ENCODE data around the gene KRABD2.
A peak's percentile ranks its signal among the peaks of the same experiment; 100 is the strongest.

Gene KRABD2

GRCh38 chr17:8412089-8412488 is 35.6 kb upstream of the KRABD2 start:
- Histone ChIP-seq H3K27me3 (ENCODE audit: control insufficient read depth in 3 of 3, insufficient read depth in 3 of 3, low read length in 3 of 3) (peaks cover 0 to 2% (median 0%) of the 10 kb centered on the region in 3 donors), H3K9me3 (ENCODE audit: control insufficient read depth in 2 of 2, insufficient read depth in 1 of 2, low read depth in 1 of 2, low read length in 1 of 2) (no peaks in the 10 kb centered on the region), H3K27ac (ENCODE audit: low read depth in 1 of 3, low read length in 2 of 3) (no peak overlapping the region), H3K36me3 (ENCODE audit: control insufficient read depth in 3 of 3, insufficient read depth in 2 of 3, low read depth in 1 of 3, low read length in 3 of 3) (no peaks in the 10 kb centered on the region), H3K4me1 (ENCODE audit: control insufficient read depth in 3 of 3, insufficient read depth in 2 of 3, low read depth in 1 of 3, low read length in 2 of 3) (peaks cover 0 to 5% (median 3%) of the 10 kb centered on the region in 3 donors), H3K4me3 (ENCODE audit: low read depth in 1 of 3, low read length in 3 of 3) (no peak overlapping the region)
- DNase-seq: peak; percentile 58 to 91
- FAIRE-seq: no peak
- WGBS, 3 donors: 32 to 58% (median 45%) methylated on average over 5 of the region's 5 CpGs

- Histone ChIP-seq H3K4me1 (ENCODE audit: control insufficient read depth in 3 of 3, insufficient read depth in 2 of 3, low read depth in 1 of 3, low read length in 2 of 3) (peaks cover 0 to 5% (median 3%) of the 10 kb centered on the region in 3 donors), H3K9me3 (ENCODE audit: control insufficient read depth in 2 of 2, insufficient read depth in 1 of 2, low read depth in 1 of 2, low read length in 1 of 2) (no peaks in the 10 kb centered on the region), H3K27ac (ENCODE audit: low read depth in 1 of 3, low read length in 2 of 3) (no peak overlapping the region), H3K27me3 (ENCODE audit: control insufficient read depth in 3 of 3, insufficient read depth in 3 of 3, low read length in 3 of 3) (no peaks in the 10 kb centered on the region), H3K4me3 (ENCODE audit: low read depth in 1 of 3, low read length in 3 of 3) (no peak overlapping the region), H3K36me3 (ENCODE audit: control insufficient read depth in 3 of 3, insufficient read depth in 2 of 3, low read depth in 1 of 3, low read length in 3 of 3) (no peaks in the 10 kb centered on the region)
- DNase-seq: no peak
- 82 to 88% (median 87%) methylated on average over 1 of the region's 1 CpG for WGBS, 3 donors
- FAIRE-seq: no peak
These were observed 34.4 kb upstream of the KRABD2 start for GRCh38 chr17:8410883-8411238.

GRCh38 chr17:8409966-8410882 is 33.7 kb upstream of the KRABD2 start:
- FAIRE-seq: no peak
- H3K27ac ChIP-seq (ENCODE audit: low read depth in 1 of 3, low read length in 2 of 3): no peak overlapping the region
- H3K36me3 ChIP-seq (ENCODE audit: control insufficient read depth in 3 of 3, insufficient read depth in 2 of 3, low read depth in 1 of 3, low read length in 3 of 3): no peaks in the 10 kb centered on the region
- H3K27me3 ChIP-seq (ENCODE audit: control insufficient read depth in 3 of 3, insufficient read depth in 3 of 3, low read length in 3 of 3): no peaks in the 10 kb centered on the region
- no peak overlapping the region for H3K4me3 ChIP-seq (ENCODE audit: low read depth in 1 of 3, low read length in 3 of 3)
- WGBS, 3 donors: 20 to 23% (median 21%) methylated on average over 19 of the region's 19 CpGs
- DNase-seq: peak; percentile 91
- peaks cover 0 to 5% (median 3%) of the 10 kb centered on the region in 3 donors for H3K4me1 ChIP-seq (ENCODE audit: control insufficient read depth in 3 of 3, insufficient read depth in 2 of 3, low read depth in 1 of 3, low read length in 2 of 3)
- H3K9me3 ChIP-seq (ENCODE audit: control insufficient read depth in 2 of 2, insufficient read depth in 1 of 2, low read depth in 1 of 2, low read length in 1 of 2): no peaks in the 10 kb centered on the region

GRCh38 chr17:8408371-8408770 is 31.9 kb upstream of the KRABD2 start:
- FAIRE-seq (no peak), DNase-seq (peak in 1 of 2 donors; percentile 65)
- H3K9me3 ChIP-seq (ENCODE audit: control insufficient read depth in 2 of 2, insufficient read depth in 1 of 2, low read depth in 1 of 2, low read length in 1 of 2): no peaks in the 10 kb centered on the region
- H3K4me3 ChIP-seq (ENCODE audit: low read depth in 1 of 3, low read length in 3 of 3): no peak overlapping the region
- H3K27me3 ChIP-seq (ENCODE audit: control insufficient read depth in 3 of 3, insufficient read depth in 3 of 3, low read length in 3 of 3): no peaks in the 10 kb centered on the region
- 25 to 50% (median 29%) methylated on average over 14 of the region's 14 CpGs for WGBS, 3 donors
- no peak overlapping the region for H3K27ac ChIP-seq (ENCODE audit: low read depth in 1 of 3, low read length in 2 of 3)
- peaks cover 0 to 5% (median 3%) of the 10 kb centered on the region in 3 donors for H3K4me1 ChIP-seq (ENCODE audit: control insufficient read depth in 3 of 3, insufficient read depth in 2 of 3, low read depth in 1 of 3, low read length in 2 of 3)
- H3K36me3 ChIP-seq (ENCODE audit: control insufficient read depth in 3 of 3, insufficient read depth in 2 of 3, low read depth in 1 of 3, low read length in 3 of 3): no peaks in the 10 kb centered on the region

GRCh38 chr17:8406174-8406573 is 29.7 kb upstream of the KRABD2 start:
- 56 to 82% (median 79%) methylated on average over 2 of the region's 2 CpGs for WGBS, 3 donors
- H3K9me3 ChIP-seq (ENCODE audit: control insufficient read depth in 2 of 2, insufficient read depth in 1 of 2, low read depth in 1 of 2, low read length in 1 of 2): no peaks in the 10 kb centered on the region
- DNase-seq (no peak), FAIRE-seq (no peak)
- H3K4me1 ChIP-seq (ENCODE audit: control insufficient read depth in 3 of 3, insufficient read depth in 2 of 3, low read depth in 1 of 3, low read length in 2 of 3): peaks cover 0 to 5% (median 3%) of the 10 kb centered on the region in 3 donors
- no peaks in the 10 kb centered on the region for H3K36me3 ChIP-seq (ENCODE audit: control insufficient read depth in 3 of 3, insufficient read depth in 2 of 3, low read depth in 1 of 3, low read length in 3 of 3)
- no peaks in the 10 kb centered on the region for H3K27me3 ChIP-seq (ENCODE audit: control insufficient read depth in 3 of 3, insufficient read depth in 3 of 3, low read length in 3 of 3)
- no peak overlapping the region for H3K27ac ChIP-seq (ENCODE audit: low read depth in 1 of 3, low read length in 2 of 3)
- no peak overlapping the region for H3K4me3 ChIP-seq (ENCODE audit: low read depth in 1 of 3, low read length in 3 of 3)

GRCh38 chr17:8405499-8406016 is 29.1 kb upstream of the KRABD2 start:
- H3K9me3 ChIP-seq (ENCODE audit: control insufficient read depth in 2 of 2, insufficient read depth in 1 of 2, low read depth in 1 of 2, low read length in 1 of 2): no peaks in the 10 kb centered on the region
- 74 to 81% (median 74%) methylated on average over 11 of the region's 11 CpGs for WGBS, 3 donors

GRCh38 chr17:8402921-8403536 is 26.5 kb upstream of the KRABD2 start:
- no peak for DNase-seq
- H3K27ac ChIP-seq (ENCODE audit: low read depth in 1 of 3, low read length in 2 of 3): no peak overlapping the region
- no peak for FAIRE-seq
- no peaks in the 10 kb centered on the region for H3K9me3 ChIP-seq (ENCODE audit: control insufficient read depth in 2 of 2, insufficient read depth in 1 of 2, low read depth in 1 of 2, low read length in 1 of 2)
- no peaks in the 10 kb centered on the region for H3K4me1 ChIP-seq (ENCODE audit: control insufficient read depth in 3 of 3, insufficient read depth in 2 of 3, low read depth in 1 of 3, low read length in 2 of 3)
- H3K36me3 ChIP-seq (ENCODE audit: control insufficient read depth in 3 of 3, insufficient read depth in 2 of 3, low read depth in 1 of 3, low read length in 3 of 3): no peaks in the 10 kb centered on the region
- 74 to 82% (median 81%) methylated on average over 11 of the region's 11 CpGs for WGBS, 3 donors
- H3K27me3 ChIP-seq (ENCODE audit: control insufficient read depth in 3 of 3, insufficient read depth in 3 of 3, low read length in 3 of 3): peaks cover 0 to 6% (median 0%) of the 10 kb centered on the region in 3 donors
- no peak overlapping the region for H3K4me3 ChIP-seq (ENCODE audit: low read depth in 1 of 3, low read length in 3 of 3)

More at GRCh38 chr17:8405499-8406016, 29.1 kb upstream of the KRABD2 start:
- Histone ChIP-seq H3K36me3 (ENCODE audit: control insufficient read depth in 3 of 3, insufficient read depth in 2 of 3, low read depth in 1 of 3, low read length in 3 of 3) (no peaks in the 10 kb centered on the region), H3K4me3 (ENCODE audit: low read depth in 1 of 3, low read length in 3 of 3) (no peak overlapping the region), H3K27me3 (ENCODE audit: control insufficient read depth in 3 of 3, insufficient read depth in 3 of 3, low read length in 3 of 3) (no peaks in the 10 kb centered on the region), H3K4me1 (ENCODE audit: control insufficient read depth in 3 of 3, insufficient read depth in 2 of 3, low read depth in 1 of 3, low read length in 2 of 3) (peaks cover 0 to 5% (median 0%) of the 10 kb centered on the region in 3 donors), H3K27ac (ENCODE audit: low read depth in 1 of 3, low read length in 2 of 3) (no peak overlapping the region)
- FAIRE-seq: no peak
- no peak for DNase-seq

GRCh38 chr17:8401107-8401506 is 24.6 kb upstream of the KRABD2 start:
- H3K9me3 ChIP-seq (ENCODE audit: control insufficient read depth in 2 of 2, insufficient read depth in 1 of 2, low read depth in 1 of 2, low read length in 1 of 2): no peaks in the 10 kb centered on the region
- WGBS, 3 donors: 68 to 86% (median 82%) methylated on average over 2 of the region's 2 CpGs
- peaks cover 0 to 16% (median 0%) of the 10 kb centered on the region in 3 donors for H3K27me3 ChIP-seq (ENCODE audit: control insufficient read depth in 3 of 3, insufficient read depth in 3 of 3, low read length in 3 of 3)

More at GRCh38 chr17:8401107-8401506, 24.6 kb upstream of the KRABD2 start:
- DNase-seq: no peak
- no peak overlapping the region for H3K27ac ChIP-seq (ENCODE audit: low read depth in 1 of 3, low read length in 2 of 3)
- no peak overlapping the region for H3K4me3 ChIP-seq (ENCODE audit: low read depth in 1 of 3, low read length in 3 of 3)
- H3K4me1 ChIP-seq (ENCODE audit: control insufficient read depth in 3 of 3, insufficient read depth in 2 of 3, low read depth in 1 of 3, low read length in 2 of 3): no peaks in the 10 kb centered on the region
- no peak for FAIRE-seq
- no peaks in the 10 kb centered on the region for H3K36me3 ChIP-seq (ENCODE audit: control insufficient read depth in 3 of 3, insufficient read depth in 2 of 3, low read depth in 1 of 3, low read length in 3 of 3)
